OCI-LY7 (cell line): ENCODE results near the gene AGFG2.

Experiments
- CTCF ChIP-seq: fragments of 200-600 bp; sonication (generic); conservative IDR thresholded peaks from 2 replicates; pipeline ENCODE4 v1.5.1; 2014; ENCODE audit warnings: mild to moderate bottlenecking, antibody characterized with exemption, low read length, moderate library complexity, mixed read lengths
- EZH2phosphoT487 ChIP-seq: fragments of 200-600 bp; sonication (generic); IDR thresholded peaks from 2 replicates; pipeline ENCODE4 v1.6.1; 2018; ENCODE audit warnings: low read depth, borderline replicate concordance, mild to moderate bottlenecking, mixed run types, antibody characterized with exemption, low read length, moderate library complexity, mixed read lengths

- TF ChIP-seq EZH2phosphoT487 (no peak), CTCF (no peak)
Measured at GRCh38 chr7:100552532-100552931, 13.5 kb downstream of the AGFG2 start.
